Liver (tissue), 9 donors: ENCODE data around the gene TJAP1. TPM values are rescaled to one million over a fixed set of nuclear protein-coding genes. Genes with fewer than 3 reads are reported as not detected.
"Not testable (repeated sequence)": the region's sequence is repeated elsewhere in the genome, so short reads cannot be mapped to it uniquely, and the experiment has no call there.

Experiments used
- DNase-seq: peaks from one replicate; pipeline ENCODE4 v3.0.0-alpha.2; 2017; ENCODE audit warnings: low spot score
- H3K27ac ChIP-seq, 2 donors: one replicate each; pipeline ENCODE4 v1.7.0; 2013; ENCODE audit warnings: inconsistent platforms in 2 of 2, low read length in 2 of 2, control low read depth in 1 of 2, low read depth in 1 of 2, mild to moderate bottlenecking in 1 of 2
- H3K27me3 ChIP-seq, 4 donors: one replicate each; pipeline versions ENCODE4 v1.6.1 to v1.7.0; 2013; ENCODE audit warnings: low read length in 3 of 4, inconsistent platforms in 1 of 4, mild to moderate bottlenecking in 1 of 4, moderate library complexity in 1 of 4; ENCODE audit not compliant: control insufficient read depth in 4 of 4, insufficient read depth in 4 of 4
- H3K36me3 ChIP-seq, 4 donors: one replicate each; pipeline versions ENCODE4 v1.6.1 to v1.7.0; 2013; ENCODE audit warnings: low read length in 3 of 4, mild to moderate bottlenecking in 3 of 4, low read depth in 1 of 4, moderate library complexity in 1 of 4; ENCODE audit not compliant: control insufficient read depth in 4 of 4, insufficient read depth in 3 of 4
- H3K4me1 ChIP-seq, 4 donors: one replicate each; pipeline versions ENCODE4 v1.6.1 to v1.7.0; 2013; ENCODE audit warnings: low read length in 3 of 4, mild to moderate bottlenecking in 3 of 4, moderate library complexity in 1 of 4; ENCODE audit not compliant: control insufficient read depth in 4 of 4, insufficient read depth in 4 of 4
- H3K4me3 ChIP-seq, 3 donors: one replicate each; pipeline versions ENCODE4 v1.6.1 to v1.7.0; 2013; ENCODE audit warnings: low read length in 3 of 3, control low read depth in 1 of 3, low read depth in 1 of 3, mild to moderate bottlenecking in 1 of 3
- H3K9ac ChIP-seq, 2 donors: one replicate each; pipeline ENCODE4 v1.7.0; 2013; ENCODE audit warnings: low read length in 2 of 2, mild to moderate bottlenecking in 2 of 2, moderate library complexity in 2 of 2, control low read depth in 1 of 2, low read depth in 1 of 2
- H3K9me3 ChIP-seq, 4 donors: one replicate each; pipeline versions ENCODE4 v1.6.1 to v1.7.0; 2013; ENCODE audit warnings: low read length in 3 of 4; ENCODE audit not compliant: control insufficient read depth in 4 of 4
- ATF3 ChIP-seq: IDR thresholded peaks from 2 replicates; pipeline ENCODE4 v1.6.1; 2016; ENCODE audit warnings: antibody characterized with exemption
- CTCF ChIP-seq: fragments of 150-350 bp; IDR thresholded peaks from 2 replicates; pipeline ENCODE4 v1.5.1; 2017; ENCODE audit warnings: improper control_type of control experiment, low read depth, low read length; ENCODE audit not compliant: missing input control
- EGR1 ChIP-seq, 2 donors: IDR thresholded peaks; 2 replicates each; pipeline ENCODE4 v1.6.1; 2016 to 2018; ENCODE audit warnings: antibody characterized with exemption in 2 of 2, low read depth in 2 of 2
- FOXA1 ChIP-seq: IDR thresholded peaks from 2 replicates; pipeline ENCODE4 v1.6.1; 2016; ENCODE audit warnings: antibody characterized with exemption
- FOXA2 ChIP-seq: IDR thresholded peaks from 2 replicates; pipeline ENCODE4 v1.6.1; 2016; ENCODE audit warnings: antibody characterized with exemption
- GABPA ChIP-seq, 2 donors: IDR thresholded peaks in 1 of 2; conservative IDR thresholded peaks in 1 of 2; 2 replicates each; pipeline ENCODE4 v1.6.1; 2016; ENCODE audit warnings: antibody characterized with exemption in 2 of 2, mild to moderate bottlenecking in 1 of 2, moderate library complexity in 1 of 2
- HNF4A ChIP-seq, 2 donors: conservative IDR thresholded peaks; 2 replicates each; pipeline ENCODE4 v1.6.1; 2016; ENCODE audit warnings: antibody characterized with exemption in 2 of 2, mild to moderate bottlenecking in 2 of 2
- HNF4G ChIP-seq: IDR thresholded peaks from 2 replicates; pipeline ENCODE4 v1.6.1; 2016; ENCODE audit warnings: antibody characterized with exemption
- JUND ChIP-seq, 2 donors: IDR thresholded peaks; 2 replicates each; pipeline ENCODE4 v1.6.1; 2016; ENCODE audit warnings: antibody characterized with exemption in 2 of 2
- MAX ChIP-seq: IDR thresholded peaks from 2 replicates; pipeline ENCODE4 v1.6.1; 2016; ENCODE audit warnings: antibody characterized with exemption
- NR2F2 ChIP-seq: IDR thresholded peaks from 2 replicates; pipeline ENCODE4 v1.6.1; 2016; ENCODE audit warnings: antibody characterized with exemption
- RXRA ChIP-seq, 2 donors: IDR thresholded peaks; 2 replicates each; pipeline ENCODE4 v1.6.1; 2017 to 2018; ENCODE audit warnings: antibody characterized with exemption in 2 of 2, mild to moderate bottlenecking in 1 of 2
- SP1 ChIP-seq: IDR thresholded peaks from 2 replicates; pipeline ENCODE4 v1.6.1; 2018; ENCODE audit warnings: antibody characterized with exemption, mild to moderate bottlenecking
- TAF1 ChIP-seq: conservative IDR thresholded peaks from 2 replicates; pipeline ENCODE4 v1.6.1; 2016; ENCODE audit warnings: antibody characterized with exemption, mild to moderate bottlenecking
- YY1 ChIP-seq: IDR thresholded peaks from 2 replicates; pipeline ENCODE4 v1.6.1; 2016; ENCODE audit warnings: antibody characterized with exemption, mild to moderate bottlenecking
- ZBTB33 ChIP-seq: IDR thresholded peaks from 2 replicates; pipeline ENCODE4 v1.6.1; 2016; ENCODE audit warnings: antibody characterized with exemption
- whole genome bisulfite sequencing: extraction: QIAGEN DNeasy Blood & Tissue Kit; methylation state at CpG from one replicate; pipeline ENCODE4 v1.1.7; 2013; 5-methylcytosine and 5-hydroxymethylcytosine counted together
- polyA plus RNA-seq, 2 donors: library from polyadenylated mRNA; stranded (reverse) in 1 of 2; unstranded in 1 of 2; fragments of 200-250 nt in 1 of 2; fragments of >200 nt in 1 of 2; fragmentation: Nextera tagmentation in 1 of 2; extraction: Ambion mirVana in 1 of 2; gene quantifications; one replicate each; pipeline versions ENCODE4 v1.2.1 to v1.2.3, GENCODE V29; 2013 to 2015
- total RNA-seq, 2 donors: library from RNA; depleted of rRNA; stranded (reverse); fragments of >200 nt; gene quantifications; one replicate each; pipeline ENCODE4 v1.2.3, GENCODE V29; 2014
- TF ChIP-seq, protein P1 (sequence below): IDR thresholded peaks from 2 replicates; pipeline ENCODE4 v1.6.1; 2016; ENCODE audit warnings: antibody characterized with exemption, mild to moderate bottlenecking
- donor health status: healthy.
- donor health status: healthy.
- donor health status: healthy.
- donor health status: healthy.
- donor health status: healthy.

TJAP1 gene
- total and polyA plus RNA-seq, 4 donors, result 6.9 to 10.3 (median 7.8) TPM

GRCh38 chr6:43458154-43458553, 19.2 kb upstream of the TJAP1 start:
- H3K27ac ChIP-seq, H3K9me3 ChIP-seq, H3K27me3 ChIP-seq, H3K36me3 ChIP-seq, DNase-seq, H3K4me3 ChIP-seq, H3K9ac ChIP-seq: not testable (repeated sequence)
- WGBS, result 89% methylated on average over 15 of the region's 15 CpGs
- peaks cover 6 to 13% (median 9%) of the 10 kb centered on the region in 4 donors for H3K4me1 ChIP-seq

- no peak for DNase-seq
- H3K9me3 ChIP-seq, result no peaks in the 10 kb centered on the region
- no peak overlapping the region for H3K9ac ChIP-seq
- H3K36me3 ChIP-seq, result no peaks in the 10 kb centered on the region
- H3K27ac ChIP-seq, result no peak overlapping the region
- peaks cover 6 to 12% (median 9%) of the 10 kb centered on the region in 4 donors for H3K4me1 ChIP-seq
- WGBS, result 75% methylated on average over 1 of the region's 1 CpG
- peaks cover 0 to 3% (median 1%) of the 10 kb centered on the region in 4 donors for H3K27me3 ChIP-seq
- TF ChIP-seq ATF3 (no peak), NR2F2 (no peak)
- H3K4me3 ChIP-seq, result no peak overlapping the region
Measured at GRCh38 chr6:43459535-43459934, 17.8 kb upstream of the TJAP1 start.

GRCh38 chr6:43460032-43460431, 17.3 kb upstream of the TJAP1 start:
- H3K27me3 ChIP-seq, result peaks cover 0 to 3% (median 1%) of the 10 kb centered on the region in 4 donors
- no peak for TF ChIP-seq CTCF
- TF ChIP-seq, protein P1, sequence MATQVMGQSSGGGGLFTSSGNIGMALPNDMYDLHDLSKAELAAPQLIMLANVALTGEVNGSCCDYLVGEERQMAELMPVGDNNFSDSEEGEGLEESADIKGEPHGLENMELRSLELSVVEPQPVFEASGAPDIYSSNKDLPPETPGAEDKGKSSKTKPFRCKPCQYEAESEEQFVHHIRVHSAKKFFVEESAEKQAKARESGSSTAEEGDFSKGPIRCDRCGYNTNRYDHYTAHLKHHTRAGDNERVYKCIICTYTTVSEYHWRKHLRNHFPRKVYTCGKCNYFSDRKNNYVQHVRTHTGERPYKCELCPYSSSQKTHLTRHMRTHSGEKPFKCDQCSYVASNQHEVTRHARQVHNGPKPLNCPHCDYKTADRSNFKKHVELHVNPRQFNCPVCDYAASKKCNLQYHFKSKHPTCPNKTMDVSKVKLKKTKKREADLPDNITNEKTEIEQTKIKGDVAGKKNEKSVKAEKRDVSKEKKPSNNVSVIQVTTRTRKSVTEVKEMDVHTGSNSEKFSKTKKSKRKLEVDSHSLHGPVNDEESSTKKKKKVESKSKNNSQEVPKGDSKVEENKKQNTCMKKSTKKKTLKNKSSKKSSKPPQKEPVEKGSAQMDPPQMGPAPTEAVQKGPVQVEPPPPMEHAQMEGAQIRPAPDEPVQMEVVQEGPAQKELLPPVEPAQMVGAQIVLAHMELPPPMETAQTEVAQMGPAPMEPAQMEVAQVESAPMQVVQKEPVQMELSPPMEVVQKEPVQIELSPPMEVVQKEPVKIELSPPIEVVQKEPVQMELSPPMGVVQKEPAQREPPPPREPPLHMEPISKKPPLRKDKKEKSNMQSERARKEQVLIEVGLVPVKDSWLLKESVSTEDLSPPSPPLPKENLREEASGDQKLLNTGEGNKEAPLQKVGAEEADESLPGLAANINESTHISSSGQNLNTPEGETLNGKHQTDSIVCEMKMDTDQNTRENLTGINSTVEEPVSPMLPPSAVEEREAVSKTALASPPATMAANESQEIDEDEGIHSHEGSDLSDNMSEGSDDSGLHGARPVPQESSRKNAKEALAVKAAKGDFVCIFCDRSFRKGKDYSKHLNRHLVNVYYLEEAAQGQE, result no peak
- no peak for TF ChIP-seq FOXA2
- TF ChIP-seq JUND (IDR thresholded peaks at IDR 0.05), result no peak
- TF ChIP-seq TAF1, result no peak
- no peak for TF ChIP-seq NR2F2
- TF ChIP-seq MAX, result no peak
- no peak for TF ChIP-seq ATF3
- TF ChIP-seq RXRA (IDR thresholded peaks at IDR 0.05), result no peak
- no peak for TF ChIP-seq ZBTB33
- TF ChIP-seq EGR1 (IDR thresholded peaks at IDR 0.05; ENCODE audit: low read depth in 2 of 2), result no peak
- TF ChIP-seq HNF4A (conservative IDR thresholded peaks at IDR 0.05), result no peak
- TF ChIP-seq HNF4G, result no peak
- no peak for TF ChIP-seq GABPA (IDR thresholded peaks at IDR 0.05 in 1 of 2, conservative IDR thresholded peaks at IDR 0.05 in 1 of 2)
- no peak for TF ChIP-seq SP1
- no peak for TF ChIP-seq FOXA1
- TF ChIP-seq YY1, result no peak
- no peak for DNase-seq

More at GRCh38 chr6:43460032-43460431, 17.3 kb upstream of the TJAP1 start:
- Histone ChIP-seq H3K4me1 (peaks cover 3 to 8% (median 5%) of the 10 kb centered on the region in 4 donors), H3K4me3 (no peak overlapping the region), H3K9ac (no peak overlapping the region), H3K27ac (no peak overlapping the region), H3K9me3 (no peaks in the 10 kb centered on the region), H3K36me3 (no peaks in the 10 kb centered on the region)
- WGBS, result 75% methylated on average over 4 of the region's 4 CpGs
